Upper lobe of left lung (tissue), 4 donors: ENCODE results near the gene DBNDD2.

ENCODE experiments used
- POLR2A ChIP-seq, 4 donors: fragments of 450-650 bp; IDR thresholded peaks; one replicate each; pipeline ENCODE4 v1.5.1; 2016 to 2017; ENCODE audit warnings: antibody characterized with exemption in 4 of 4, mild to moderate bottlenecking in 2 of 4
- POLR2AphosphoS5 ChIP-seq, 2 donors: sonication (generic); formaldehyde crosslinking; IDR thresholded peaks; one replicate each; pipeline ENCODE4 v1.5.1; 2017; ENCODE audit warnings: antibody characterized with exemption in 2 of 2
- TF ChIP-seq, protein P1 (sequence below), 6 experiments: fragments of 450-650 bp in 4 of 6; fragments of 200-600 bp in 2 of 6; sonication (generic) in 2 of 6; IDR thresholded peaks; one replicate each; pipeline ENCODE4 v1.5.1; 2016 to 2019; ENCODE audit warnings: antibody characterized with exemption in 6 of 6

DNA sequence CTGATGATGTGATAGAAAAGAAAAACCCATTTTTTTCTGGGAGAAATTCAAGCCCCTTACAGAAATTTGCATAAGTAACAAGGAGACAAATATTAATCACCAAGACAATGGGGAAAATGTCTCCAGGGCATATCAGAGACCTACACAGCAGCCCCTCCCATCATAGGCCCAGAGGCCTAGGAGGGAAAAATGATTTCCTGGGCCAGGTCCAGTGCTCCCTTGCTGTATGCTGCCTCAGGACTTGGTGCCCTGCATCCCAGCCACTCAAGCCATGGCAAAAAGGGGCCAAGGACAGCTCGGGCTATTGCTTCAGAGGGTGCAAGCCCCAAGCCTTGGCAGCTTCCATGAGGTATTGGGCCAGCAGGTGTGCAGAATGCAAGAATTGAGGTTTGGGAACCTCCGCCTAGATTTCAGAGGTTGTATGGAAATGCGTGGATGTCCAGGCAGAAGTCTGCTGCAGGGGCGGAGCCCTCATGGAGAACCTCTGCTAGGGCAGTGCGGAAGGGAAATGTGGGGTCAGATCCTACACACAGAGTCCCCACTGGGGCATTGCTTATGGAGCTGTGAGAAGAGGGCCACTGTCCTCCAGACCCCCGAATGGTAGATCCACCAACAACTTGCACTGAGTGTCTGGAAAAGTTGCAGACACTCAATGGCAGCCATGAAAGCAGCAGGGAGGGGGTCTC is 7.6 kb upstream of the DBNDD2 start:
- TF ChIP-seq, protein P1, sequence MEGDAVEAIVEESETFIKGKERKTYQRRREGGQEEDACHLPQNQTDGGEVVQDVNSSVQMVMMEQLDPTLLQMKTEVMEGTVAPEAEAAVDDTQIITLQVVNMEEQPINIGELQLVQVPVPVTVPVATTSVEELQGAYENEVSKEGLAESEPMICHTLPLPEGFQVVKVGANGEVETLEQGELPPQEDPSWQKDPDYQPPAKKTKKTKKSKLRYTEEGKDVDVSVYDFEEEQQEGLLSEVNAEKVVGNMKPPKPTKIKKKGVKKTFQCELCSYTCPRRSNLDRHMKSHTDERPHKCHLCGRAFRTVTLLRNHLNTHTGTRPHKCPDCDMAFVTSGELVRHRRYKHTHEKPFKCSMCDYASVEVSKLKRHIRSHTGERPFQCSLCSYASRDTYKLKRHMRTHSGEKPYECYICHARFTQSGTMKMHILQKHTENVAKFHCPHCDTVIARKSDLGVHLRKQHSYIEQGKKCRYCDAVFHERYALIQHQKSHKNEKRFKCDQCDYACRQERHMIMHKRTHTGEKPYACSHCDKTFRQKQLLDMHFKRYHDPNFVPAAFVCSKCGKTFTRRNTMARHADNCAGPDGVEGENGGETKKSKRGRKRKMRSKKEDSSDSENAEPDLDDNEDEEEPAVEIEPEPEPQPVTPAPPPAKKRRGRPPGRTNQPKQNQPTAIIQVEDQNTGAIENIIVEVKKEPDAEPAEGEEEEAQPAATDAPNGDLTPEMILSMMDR (IDR thresholded peaks at IDR 0.05): no peak
- TF ChIP-seq POLR2A (IDR thresholded peaks at IDR 0.05): no peak
- no peak for TF ChIP-seq POLR2AphosphoS5 (IDR thresholded peaks at IDR 0.05)
